Right renal pelvis (tissue), 4 donors: ENCODE measurements around the gene TSNAXIP1. TPM values are rescaled to one million over a fixed set of nuclear protein-coding genes. Genes with fewer than 3 reads are reported as not detected.

ENCODE experiments used
- polyA plus RNA-seq, 4 donors: library from polyadenylated mRNA; unstranded; fragments of 120-200 nt; gene quantifications; one replicate each; pipeline ENCODE4 v1.2.1, GENCODE V29; 2013; ENCODE audit not compliant: insufficient read length in 4 of 4

Gene TSNAXIP1
- polyA plus RNA-seq, 4 donors, result 7.3 to 9.0 (median 7.7) TPM

Other genes with a start within 250 kb of the TSNAXIP1 start
- 10 to 100 TPM; 77.8 to 89.6 (median 86.4) TPM for gene CTCF, start 244.4 kb upstream of the TSNAXIP1 start, polyA plus RNA-seq
- gene CARMIL2, start 161.7 kb upstream of the TSNAXIP1 start, polyA plus RNA-seq, result 1 to 10 TPM in 2 of 4 donors, under 1 TPM in 2; 0.87 to 1.5 (median 1.1) TPM
- 10 to 100 TPM; 21.0 to 28.9 (median 23.4) TPM for gene ACD, start 146.6 kb upstream of the TSNAXIP1 start, polyA plus RNA-seq
- 1 to 10 TPM; 2.1 to 4.3 (median 3.2) TPM for gene PARD6A, start 145.9 kb upstream of the TSNAXIP1 start, polyA plus RNA-seq
- gene ENKD1, start 140.1 kb upstream of the TSNAXIP1 start, polyA plus RNA-seq, result 10 to 100 TPM; 20.4 to 31.1 (median 24.8) TPM
- gene C16orf86, start 140.1 kb upstream of the TSNAXIP1 start, polyA plus RNA-seq, result 1 to 10 TPM; 2.7 to 4.6 (median 3.4) TPM
- 10 to 100 TPM; 20.5 to 24.9 (median 21.5) TPM for gene GFOD2, start 87.6 kb upstream of the TSNAXIP1 start, polyA plus RNA-seq
- 10 to 100 TPM; 21.6 to 28.5 (median 22.3) TPM for gene RANBP10, start 329 bp upstream of the TSNAXIP1 start, polyA plus RNA-seq
- 10 to 100 TPM; 30.4 to 33.8 (median 32.1) TPM for gene THAP11, start 35.4 kb downstream of the TSNAXIP1 start, polyA plus RNA-seq
- gene NUTF2, start 40.0 kb downstream of the TSNAXIP1 start, polyA plus RNA-seq, result 100 to 1,000 TPM; 121 to 130 (median 129) TPM
- 10 to 100 TPM; 42.0 to 51.5 (median 46.9) TPM for gene CENPT, start 40.8 kb downstream of the TSNAXIP1 start, polyA plus RNA-seq
- 10 to 100 TPM; 80.6 to 93.6 (median 86.7) TPM for gene EDC4, start 66.2 kb downstream of the TSNAXIP1 start, polyA plus RNA-seq
- under 1 TPM in 2 of 4 donors, not detected in 2; 0.31 to 0.95 TPM for gene NRN1L, start 78.0 kb downstream of the TSNAXIP1 start, polyA plus RNA-seq
- 10 to 100 TPM; 33.7 to 41.8 (median 37.9) TPM for gene PSKH1, start 86.4 kb downstream of the TSNAXIP1 start, polyA plus RNA-seq
- gene CTRL, start 125.0 kb downstream of the TSNAXIP1 start, polyA plus RNA-seq, result 1 to 10 TPM; 3.0 to 8.9 (median 5.7) TPM
- gene PSMB10, start 130.0 kb downstream of the TSNAXIP1 start, polyA plus RNA-seq, result 10 to 100 TPM; 20.0 to 30.3 (median 21.3) TPM
- 10 to 100 TPM; 15.8 to 21.7 (median 19.1) TPM for gene LCAT, start 137.2 kb downstream of the TSNAXIP1 start, polyA plus RNA-seq
- 10 to 100 TPM; 33.6 to 38.0 (median 36.5) TPM for gene SLC12A4, start 161.7 kb downstream of the TSNAXIP1 start, polyA plus RNA-seq
- under 1 TPM in 3 of 4 donors, not detected in 1; 0.06 to 0.37 (median 0.14) TPM for gene DPEP3, start 173.6 kb downstream of the TSNAXIP1 start, polyA plus RNA-seq
- under 1 TPM; 0.44 to 0.78 (median 0.70) TPM for gene DPEP2, start 192.6 kb downstream of the TSNAXIP1 start, polyA plus RNA-seq
- gene DPEP2NB, start 209.0 kb downstream of the TSNAXIP1 start, polyA plus RNA-seq, result not detected
- gene DDX28, start 216.3 kb downstream of the TSNAXIP1 start, polyA plus RNA-seq, result 10 to 100 TPM in 3 of 4 donors, 1 to 10 TPM in 1; 9.9 to 12.1 (median 10.9) TPM
- 10 to 100 TPM; 13.2 to 17.2 (median 15.1) TPM for gene DUS2, start 216.4 kb downstream of the TSNAXIP1 start, polyA plus RNA-seq